DMS114 treated with DMSO at 0.1 percent for 48 hours (cell line): Measurements from ENCODE around the gene KATNB1.
"Not testable (repeated sequence)": the region's sequence is repeated elsewhere in the genome, so short reads cannot be mapped to it uniquely, and the experiment has no call there.

Experiments used
- DNase-seq: peaks from one replicate; lab custom pipeline; 2025; ENCODE audit not compliant: unreplicated experiment; lab: John Stamatoyannopoulos, UW

KATNB1 gene

DNA sequence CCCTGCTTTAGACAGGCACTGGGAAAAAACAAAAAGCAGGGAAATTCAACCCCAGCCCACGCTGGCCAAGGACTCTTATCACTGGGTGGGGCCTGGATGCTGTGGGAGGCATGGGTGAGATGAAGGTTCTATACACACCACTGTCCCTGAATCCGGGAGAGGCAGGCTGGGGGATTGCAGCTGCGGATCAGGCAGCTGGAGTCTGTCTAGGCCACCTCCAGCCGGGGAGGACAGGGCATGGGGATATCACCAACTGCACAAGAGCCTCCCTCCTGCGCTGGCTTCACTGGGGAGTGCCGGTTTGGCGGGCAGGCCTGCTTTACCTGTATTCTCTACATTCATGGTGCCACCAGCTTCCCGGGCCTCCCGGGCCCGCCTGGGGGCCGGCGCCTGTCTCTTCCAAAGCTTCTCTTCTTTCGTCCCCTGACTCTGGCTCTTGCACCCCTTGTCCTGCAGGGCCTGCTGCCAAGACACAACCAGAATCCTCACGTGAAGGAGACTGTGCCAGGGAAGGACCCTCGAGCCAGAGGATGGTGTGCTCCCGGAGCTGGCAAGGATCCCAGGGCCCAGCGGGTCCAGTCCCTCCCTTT, 52.8 kb downstream of the KATNB1 start:
- no peak for DNase-seq

GRCh38 chr16:57788951-57789350, 53.4 kb downstream of the KATNB1 start:
- no peak for DNase-seq

- no peak for DNase-seq
Observed at GRCh38 chr16:57791195-57791892, 55.8 kb downstream of the KATNB1 start.

- DNase-seq, result no peak
Observed at GRCh38 chr16:57791893-57792461, 56.4 kb downstream of the KATNB1 start.

DNA sequence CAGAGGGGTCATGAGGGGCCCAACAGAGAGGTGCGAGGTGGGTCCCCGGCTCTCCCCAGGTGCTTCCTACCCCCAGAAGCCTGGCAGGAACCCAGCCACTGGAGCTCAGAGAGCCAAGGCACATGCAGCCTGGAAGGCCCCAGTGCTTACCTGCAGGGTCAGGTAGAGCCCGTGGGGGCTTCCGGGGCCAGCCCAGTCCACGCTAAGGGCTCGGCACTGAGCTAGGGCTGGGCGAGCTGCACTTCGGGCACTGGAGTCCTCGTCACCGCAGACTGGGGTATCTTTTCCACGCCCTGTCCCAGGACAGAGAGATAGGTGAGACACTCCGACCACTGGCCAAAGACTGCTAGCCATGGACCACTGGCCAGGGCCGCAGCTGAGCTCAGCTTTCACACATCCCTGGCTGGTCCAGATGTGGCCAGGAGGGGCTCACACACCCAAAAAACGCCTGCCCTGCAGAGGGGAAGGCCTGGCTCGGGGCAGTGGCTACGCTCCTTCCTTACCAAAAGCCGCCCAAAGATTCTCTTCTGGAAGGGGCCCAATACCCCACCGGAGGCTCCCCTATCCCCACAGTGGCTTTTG, 59.4 kb downstream of the KATNB1 start:
- DNase-seq, result no peak

- DNase-seq, result peak; percentile 38
Observed at GRCh38 chr16:57795431-57795878, 59.9 kb downstream of the KATNB1 start.

- not testable (repeated sequence) for DNase-seq
Observed at GRCh38 chr16:57796014-57796413, 60.4 kb downstream of the KATNB1 start.

DNA sequence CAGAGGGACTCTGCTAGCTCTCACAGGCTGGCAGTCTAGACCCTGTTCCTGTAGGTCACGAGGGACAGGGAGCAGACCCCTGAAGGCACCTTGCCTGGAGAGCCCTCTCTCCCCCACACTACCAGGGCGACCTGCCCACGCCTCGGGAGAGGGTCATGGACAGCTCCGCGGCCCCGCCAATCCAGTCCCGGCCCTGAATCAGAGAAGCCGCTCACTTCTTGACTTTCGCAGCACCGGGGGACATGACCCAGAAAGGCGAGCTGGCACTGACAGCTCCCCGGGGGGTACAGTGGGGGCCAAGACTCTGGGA, 61.6 kb downstream of the KATNB1 start:
- no peak for DNase-seq

GRCh38 chr16:57797526-57798266, 62.1 kb downstream of the KATNB1 start:
- no peak for DNase-seq

- DNase-seq, result no peak
Observed at GRCh38 chr16:57798267-57798810, 62.8 kb downstream of the KATNB1 start.

DNA sequence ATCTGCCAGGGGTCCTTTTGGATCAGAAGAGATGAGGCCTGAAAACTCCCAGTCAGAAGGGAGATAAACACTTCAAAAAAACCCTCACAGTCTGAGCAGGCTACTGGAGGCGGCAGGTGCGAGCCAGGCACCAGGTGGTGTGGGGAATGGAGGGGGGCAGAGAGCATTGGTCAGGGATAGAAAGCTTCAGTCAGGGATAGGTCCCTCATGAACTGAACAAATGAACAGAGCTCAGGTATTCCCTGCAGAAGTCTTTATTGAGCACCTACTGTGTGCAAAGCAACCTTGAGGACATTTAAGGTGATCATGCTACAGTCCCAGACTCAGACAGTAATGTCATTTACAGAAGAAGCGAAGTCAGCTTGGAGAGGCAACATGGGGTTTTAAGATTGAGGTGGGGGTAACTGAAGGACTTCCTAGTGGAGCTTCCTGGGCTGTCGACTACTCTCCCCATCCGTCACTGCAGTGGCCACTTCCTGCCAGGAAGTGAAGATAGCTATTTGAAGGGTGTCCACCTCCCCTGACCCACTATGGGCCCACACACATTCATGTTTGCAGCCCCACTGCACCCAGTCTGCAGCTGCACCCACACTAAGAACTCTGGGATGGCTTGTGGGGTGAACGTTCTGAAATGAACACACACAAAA, 63.5 kb downstream of the KATNB1 start:
- no peak for DNase-seq

DNA sequence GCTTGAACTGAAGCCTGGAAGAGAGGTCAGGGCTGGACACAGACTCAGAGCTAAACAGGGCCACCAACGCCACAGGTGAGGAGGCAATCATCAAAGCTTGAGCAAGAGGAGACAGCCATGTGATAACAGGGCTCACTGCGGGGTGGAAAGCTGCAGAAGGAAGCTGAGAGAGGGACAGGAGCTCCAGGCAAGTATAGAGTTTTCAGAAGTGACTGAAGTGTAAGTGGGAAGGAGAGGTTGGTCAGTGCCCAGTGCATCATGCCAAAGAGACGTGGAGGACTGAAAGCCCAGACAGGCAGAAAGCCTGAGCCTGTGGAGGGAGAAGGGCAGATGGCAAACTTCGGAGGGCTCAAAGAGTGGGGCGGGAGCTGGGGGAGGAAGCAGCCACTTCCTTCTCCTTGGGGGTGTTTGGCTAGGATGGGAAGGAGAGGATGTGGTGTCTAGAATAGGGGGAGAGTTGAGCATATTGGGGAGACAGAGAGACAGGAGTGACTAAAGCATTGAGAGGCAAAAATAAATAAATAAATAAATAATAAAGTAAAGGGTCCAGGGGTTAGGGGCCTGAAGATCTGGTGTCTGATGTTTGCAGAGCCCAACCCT, 64.1 kb downstream of the KATNB1 start:
- no peak for DNase-seq

DNA sequence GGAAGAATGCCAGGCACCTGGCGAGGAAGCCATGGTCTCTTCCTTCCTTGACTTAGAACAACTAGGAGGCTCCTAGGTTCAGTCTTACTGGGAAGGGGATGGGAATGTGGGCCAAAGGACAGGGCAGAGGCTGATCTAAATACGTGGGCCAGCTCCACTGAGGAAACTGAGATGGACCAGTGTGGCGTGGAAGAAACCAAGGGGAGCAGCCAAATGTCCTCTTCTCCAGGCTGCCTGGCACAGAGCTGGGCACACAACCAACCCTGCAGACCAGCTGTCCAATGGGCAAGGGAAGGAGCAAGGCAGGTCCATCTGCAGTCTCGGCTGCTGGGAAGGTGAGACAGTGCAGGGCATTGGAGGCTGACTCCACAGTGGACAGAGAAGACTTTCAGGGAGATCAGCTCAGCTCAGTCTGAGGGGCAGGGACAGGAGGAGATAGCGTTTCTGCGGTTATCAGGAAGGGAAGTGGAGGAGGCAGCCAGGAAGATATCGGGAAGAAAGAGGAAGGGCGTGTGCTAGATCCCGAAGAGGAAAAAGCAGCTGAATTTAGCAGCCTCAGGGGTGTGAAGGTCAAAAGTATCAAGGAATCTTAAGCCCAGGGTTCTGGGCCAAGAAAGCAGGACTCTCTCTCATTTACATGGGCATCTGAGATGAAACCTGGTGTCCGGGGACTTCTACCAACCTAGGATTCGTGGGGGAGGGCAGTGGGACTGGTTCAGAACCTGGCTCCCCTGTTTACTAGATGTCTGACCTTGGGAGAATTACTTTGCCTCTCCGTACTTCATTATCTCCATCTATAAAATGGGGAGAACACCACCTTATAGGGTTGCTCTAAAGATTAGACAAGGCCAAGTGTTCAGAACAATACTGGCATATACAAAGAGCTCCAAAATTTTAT, 64.9 kb downstream of the KATNB1 start:
- no peak for DNase-seq

DNA sequence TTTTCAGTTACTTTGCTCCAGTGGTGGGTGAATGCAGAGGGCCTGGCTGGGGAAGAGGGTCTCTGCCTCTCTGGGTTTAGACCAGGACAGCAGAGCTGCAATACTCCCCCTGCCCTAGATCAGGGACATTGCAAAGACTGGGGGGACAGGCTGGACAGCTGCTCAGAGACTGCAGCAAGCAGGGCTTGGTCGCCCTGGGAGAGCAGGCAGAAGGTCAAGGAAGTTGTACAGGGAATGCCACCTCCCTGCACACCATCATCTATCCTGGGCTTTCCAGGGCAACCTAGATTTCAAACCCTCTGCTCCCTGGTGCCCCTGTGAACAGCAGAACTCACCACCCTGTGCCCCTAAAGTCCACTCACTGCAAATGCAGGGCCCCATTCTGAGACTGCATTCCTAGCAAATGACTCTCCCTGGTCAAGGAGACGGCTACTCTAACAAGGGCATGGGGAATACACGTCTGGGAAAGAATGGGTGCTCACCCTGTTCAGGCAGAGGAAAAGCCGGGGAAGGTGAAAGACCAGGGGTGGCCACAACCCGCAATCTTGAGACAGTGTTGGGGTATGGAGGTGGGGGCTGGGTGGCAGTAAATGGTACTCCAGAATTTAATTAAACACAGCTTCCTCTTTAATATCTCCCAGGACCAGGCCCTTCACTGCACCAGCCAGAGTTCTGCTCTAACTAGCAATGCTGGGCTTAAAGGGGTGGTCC, 65.7 kb downstream of the KATNB1 start:
- no peak for DNase-seq

DNA sequence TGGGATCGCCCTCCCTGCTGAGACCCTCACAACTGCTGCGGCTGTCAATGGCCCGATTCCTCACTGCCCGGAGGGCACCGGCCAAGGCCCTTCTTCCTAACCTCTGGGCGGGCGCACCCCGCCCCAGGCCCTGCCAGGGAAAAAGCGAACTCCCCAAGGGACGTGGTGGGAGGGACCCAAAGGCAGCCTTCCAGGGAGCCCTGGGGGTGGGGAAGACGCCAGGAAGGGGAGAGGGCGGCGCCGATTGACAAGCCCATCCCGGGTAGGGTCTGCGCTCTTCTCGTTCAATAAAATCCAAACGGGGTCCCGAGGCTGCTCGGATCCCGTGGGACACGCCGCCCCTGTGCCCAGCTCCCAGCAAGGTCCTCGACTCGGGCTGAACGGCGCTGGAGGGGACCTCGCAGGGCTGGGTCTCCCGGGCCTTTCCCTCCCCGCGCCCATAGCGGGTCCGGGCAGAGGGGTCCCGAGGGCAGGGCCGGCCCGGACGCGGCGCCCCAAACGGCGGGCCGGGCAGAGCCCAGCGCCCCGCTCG, 66.3 kb downstream of the KATNB1 start:
- DNase-seq, result no peak

DNA sequence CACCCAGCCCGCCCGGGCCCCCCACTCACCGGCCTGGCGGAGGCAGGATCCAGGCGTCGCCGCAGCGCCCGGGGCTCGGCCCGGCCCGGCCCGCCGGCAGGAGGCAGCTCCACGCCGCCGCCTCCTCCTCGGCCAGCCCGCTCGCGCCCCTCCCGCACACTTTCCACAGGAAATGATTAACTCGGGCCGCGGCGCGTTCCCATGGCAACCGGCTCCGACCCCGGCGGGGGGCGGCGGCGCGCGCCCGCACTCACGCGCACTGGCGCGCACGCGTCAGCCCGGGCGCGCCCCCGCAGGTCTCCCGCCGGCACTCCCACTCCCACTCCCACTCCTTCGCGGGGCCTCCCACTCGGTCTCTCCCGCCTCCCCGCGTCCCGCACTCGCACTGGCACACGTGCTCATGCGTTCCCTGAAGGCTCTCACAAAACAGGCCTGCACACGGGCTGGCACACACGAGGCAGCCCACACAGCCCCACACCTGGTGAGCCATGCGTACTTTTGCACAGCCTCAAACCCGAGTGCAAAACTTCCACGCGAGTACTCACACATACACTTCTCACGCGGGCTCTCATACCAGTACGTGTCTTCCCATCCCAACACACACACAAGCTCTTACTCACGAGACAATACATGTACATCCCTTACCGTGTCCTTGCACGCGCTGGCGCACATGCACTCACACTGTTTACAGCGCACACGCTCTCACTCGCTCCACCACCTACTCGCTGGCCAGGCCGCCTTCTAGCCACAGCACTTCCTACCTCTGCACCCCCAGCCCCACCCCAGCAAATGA, 67.0 kb downstream of the KATNB1 start, which contains the start of gene KIFC3:
KIFC3 (minus strand) TSS at position 151 of the 793 bp plus-strand sequence. CDS start 4,248 bp downstream, outside the sequence.
- peak; percentile 30 for DNase-seq

DNA sequence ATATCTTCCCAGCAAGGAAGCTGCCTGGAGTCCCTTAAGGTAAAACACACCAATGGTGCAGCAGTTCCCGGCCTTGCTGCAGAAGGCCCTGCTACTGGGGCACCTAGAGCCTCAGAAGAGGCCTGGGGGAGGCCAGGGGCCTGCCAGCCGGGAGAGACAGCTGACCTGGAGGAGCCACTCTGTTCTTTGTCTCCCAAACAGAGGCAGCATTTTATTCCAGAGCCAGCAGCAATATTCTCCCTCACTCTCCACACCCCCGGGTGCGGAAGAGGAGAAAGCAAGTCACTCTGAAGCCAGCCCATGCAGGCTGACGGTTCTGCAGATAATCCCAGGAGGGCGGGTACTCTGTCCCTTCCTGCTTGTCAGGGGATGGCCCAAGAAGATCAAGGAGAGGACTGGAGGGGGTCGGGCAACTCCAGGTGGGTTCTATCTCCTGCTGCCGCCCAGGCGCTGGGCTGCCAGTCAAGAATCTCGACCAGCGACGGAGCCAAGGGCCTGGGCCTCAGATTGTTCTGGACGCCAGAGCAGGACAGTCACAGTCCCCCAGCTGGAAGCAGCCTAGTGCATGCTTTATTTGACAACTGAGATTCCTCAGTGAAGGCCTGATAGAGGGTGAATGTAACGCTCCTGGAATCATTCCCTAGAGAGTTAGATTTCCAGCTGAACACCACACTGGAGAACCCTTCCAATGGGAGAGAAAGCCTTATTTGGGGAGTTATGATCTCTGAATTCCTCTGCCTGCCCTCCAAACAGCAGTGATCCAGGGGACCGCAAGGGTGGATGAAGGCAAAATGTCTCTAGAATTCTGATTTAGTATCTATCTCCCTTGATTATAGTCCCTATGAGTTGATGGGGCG, 67.8 kb downstream of the KATNB1 start:
- DNase-seq, result no peak
